Stimulated activated CD8-positive, alpha-beta memory T cell treated with anti-CD3 and anti-CD28 coated beads, Interleukin-15, amount 100 ng/mL, for 4 hours (primary cell): ENCODE results near the gene FHIT.

Source experiments
- DNase-seq, 2 donors: peaks; one replicate each; pipeline ENCODE4 v3.0.0-alpha.2; 2020; ENCODE audit warnings: low read depth in 2 of 2

The FHIT gene

GRCh38 chr3:60770532-60770931, 480.7 kb downstream of the FHIT start:
- DNase-seq: no peak

GRCh38 chr3:60767536-60767935, 483.7 kb downstream of the FHIT start:
- DNase-seq: no peak

- DNase-seq: no peak
These were observed 485.5 kb downstream of the FHIT start for GRCh38 chr3:60765776-60766175.

GRCh38 chr3:60764870-60765269, 486.4 kb downstream of the FHIT start:
- no peak for DNase-seq

- DNase-seq: no peak
These were observed 491.1 kb downstream of the FHIT start for GRCh38 chr3:60760145-60760544.

GRCh38 chr3:60759439-60759838, 491.8 kb downstream of the FHIT start:
- DNase-seq: no peak

GRCh38 chr3:60758831-60759230, 492.4 kb downstream of the FHIT start:
- DNase-seq: no peak

GRCh38 chr3:60758171-60758570, 493.1 kb downstream of the FHIT start:
- no peak for DNase-seq

- DNase-seq: no peak
These were observed 493.5 kb downstream of the FHIT start for GRCh38 chr3:60757724-60758123.

GRCh38 chr3:60756241-60757030, 494.8 kb downstream of the FHIT start:
- DNase-seq: no peak

GRCh38 chr3:60755094-60755493, 496.2 kb downstream of the FHIT start:
- DNase-seq: no peak

GRCh38 chr3:60754617-60755016, 496.6 kb downstream of the FHIT start:
- no peak for DNase-seq

GRCh38 chr3:60752809-60753208, 498.4 kb downstream of the FHIT start:
- no peak for DNase-seq

- no peak for DNase-seq
These were observed 504.4 kb downstream of the FHIT start for GRCh38 chr3:60746695-60747416.

- DNase-seq: no peak
These were observed 505.1 kb downstream of the FHIT start for GRCh38 chr3:60746043-60746638.

- no peak for DNase-seq
These were observed 507.6 kb downstream of the FHIT start for GRCh38 chr3:60743631-60744164.

GRCh38 chr3:60742606-60743145, 508.6 kb downstream of the FHIT start:
- DNase-seq: no peak

GRCh38 chr3:60737633-60738399, 513.4 kb downstream of the FHIT start:
- no peak for DNase-seq

GRCh38 chr3:60730371-60730770, 520.9 kb downstream of the FHIT start:
- no peak for DNase-seq

GRCh38 chr3:60729056-60729455, 522.2 kb downstream of the FHIT start:
- DNase-seq: no peak

GRCh38 chr3:60728006-60728405, 523.2 kb downstream of the FHIT start:
- no peak for DNase-seq

GRCh38 chr3:60720736-60721135, 530.5 kb downstream of the FHIT start:
- DNase-seq: no peak
